Small intestine (tissue), 7 donors: ENCODE data around the gene SNX12. TPM values are rescaled to one million over a fixed set of nuclear protein-coding genes. Genes with fewer than 3 reads are reported as not detected.
"Not testable (repeated sequence)": the region's sequence is repeated elsewhere in the genome, so short reads cannot be mapped to it uniquely, and the experiment has no call there.

Experiments used
- DNase-seq, 2 donors: peaks; one replicate each; pipeline versions ENCODE4 v3.0.0 to v3.0.0-alpha.2; 2013
- FAIRE-seq: peaks from 2 replicates; lab custom pipeline; 2012; peaks lifted over from hg19 to GRCh38; lab: Jason Lieb, UNC
- H3K27ac ChIP-seq, 3 donors: one replicate each; pipeline ENCODE4 v1.5.1; 2013; ENCODE audit warnings: low read length in 2 of 3, mild to moderate bottlenecking in 2 of 3, control low read depth in 1 of 3, inconsistent platforms in 1 of 3, low read depth in 1 of 3, moderate library complexity in 1 of 3
- H3K27me3 ChIP-seq, 3 donors: one replicate each; pipeline ENCODE4 v1.6.1; 2013; ENCODE audit warnings: low read length in 3 of 3, inconsistent platforms in 1 of 3; ENCODE audit not compliant: control insufficient read depth in 3 of 3, insufficient read depth in 3 of 3
- H3K36me3 ChIP-seq, 3 donors: one replicate each; pipeline ENCODE4 v1.6.1; 2013; ENCODE audit warnings: low read length in 3 of 3, inconsistent platforms in 1 of 3, low read depth in 1 of 3, mild to moderate bottlenecking in 1 of 3, moderate library complexity in 1 of 3; ENCODE audit not compliant: control insufficient read depth in 3 of 3, insufficient read depth in 2 of 3
- H3K4me1 ChIP-seq, 3 donors: one replicate each; pipeline ENCODE4 v1.6.1; 2013; ENCODE audit warnings: low read length in 2 of 3, inconsistent platforms in 1 of 3, low read depth in 1 of 3, mild to moderate bottlenecking in 1 of 3, moderate library complexity in 1 of 3; ENCODE audit not compliant: control insufficient read depth in 3 of 3, insufficient read depth in 2 of 3
- H3K4me3 ChIP-seq, 3 donors: one replicate each; pipeline ENCODE4 v1.5.1; 2013; ENCODE audit warnings: low read length in 3 of 3, control low read depth in 1 of 3, inconsistent platforms in 1 of 3, low read depth in 1 of 3, mild to moderate bottlenecking in 1 of 3, moderate library complexity in 1 of 3
- H3K9me3 ChIP-seq, 2 donors: one replicate each; pipeline ENCODE4 v1.6.1; 2013; ENCODE audit warnings: low read depth in 1 of 2, low read length in 1 of 2; ENCODE audit not compliant: control insufficient read depth in 2 of 2, insufficient read depth in 1 of 2
- WGBS, 3 donors: extraction: QIAGEN DNeasy Blood & Tissue Kit; methylation state at CpG; one replicate each; pipeline ENCODE4 v1.1.7; 2013; 5-methylcytosine and 5-hydroxymethylcytosine counted together
- polyA plus RNA-seq, 4 donors: library from polyadenylated mRNA; stranded (reverse) in 3 of 4; unstranded in 1 of 4; fragments of 200-250 nt in 3 of 4; fragments of 120-200 nt in 1 of 4; gene quantifications; one replicate each; pipeline versions ENCODE4 v1.2.1 to v1.2.3, GENCODE V29; 2013
- donor health status: healthy with polysubstance abuse.
- donor health status: control.
- donor health status: control.
- donor health status: Bipolar disorder and iron deficiency.
- donor health status: healthy.

Gene SNX12
- polyA plus RNA-seq, 4 donors = 40.9 to 64.8 (median 55.5) TPM

- Histone ChIP-seq H3K4me3 (no peak overlapping the region), H3K36me3 (peaks cover 0 to 17% (median 2%) of the 10 kb centered on the region in 3 donors), H3K27ac (no peak overlapping the region), H3K4me1 (no peaks in the 10 kb centered on the region), H3K9me3 (no peaks in the 10 kb centered on the region), H3K27me3 (no peaks in the 10 kb centered on the region)
- DNase-seq (no peak), FAIRE-seq (no peak)
Observed at GRCh38 chrX:71056867-71057266, 11.3 kb downstream of the SNX12 start.

DNA sequence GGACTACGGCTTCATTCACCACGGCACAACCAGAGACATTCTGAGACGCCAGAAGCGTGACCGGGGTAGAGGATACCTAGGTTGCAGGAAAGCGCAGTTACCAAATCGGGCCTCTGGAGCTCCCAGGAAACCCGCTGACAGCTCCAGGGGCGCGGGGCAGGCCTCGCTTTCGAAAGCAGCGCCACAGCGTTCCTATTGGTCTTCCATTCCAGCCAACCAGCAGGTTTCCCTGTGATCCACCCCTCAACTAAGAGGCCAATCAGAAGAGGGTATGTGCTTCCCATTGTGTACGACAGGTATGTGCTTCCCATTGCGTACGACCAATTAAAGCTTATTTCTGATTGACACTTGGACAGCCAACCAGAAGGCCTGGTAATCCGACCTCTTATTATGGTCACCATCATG is 14.9 kb downstream of the SNX12 start:
- peak overlapping the region in 1 of 3 donors; percentile 28 for H3K4me3 ChIP-seq
- H3K4me1 ChIP-seq = no peaks in the 10 kb centered on the region
- FAIRE-seq = no peak
- no peaks in the 10 kb centered on the region for H3K9me3 ChIP-seq
- no peaks in the 10 kb centered on the region for H3K27me3 ChIP-seq
- WGBS, 3 donors = 46 to 79% (median 74%) methylated on average over 13 to 18 of the region's 18 CpGs
- H3K36me3 ChIP-seq = peaks cover 0 to 3% (median 0%) of the 10 kb centered on the region in 3 donors
- no peak overlapping the region for H3K27ac ChIP-seq
- DNase-seq = peak; percentile 2 to 33

DNA sequence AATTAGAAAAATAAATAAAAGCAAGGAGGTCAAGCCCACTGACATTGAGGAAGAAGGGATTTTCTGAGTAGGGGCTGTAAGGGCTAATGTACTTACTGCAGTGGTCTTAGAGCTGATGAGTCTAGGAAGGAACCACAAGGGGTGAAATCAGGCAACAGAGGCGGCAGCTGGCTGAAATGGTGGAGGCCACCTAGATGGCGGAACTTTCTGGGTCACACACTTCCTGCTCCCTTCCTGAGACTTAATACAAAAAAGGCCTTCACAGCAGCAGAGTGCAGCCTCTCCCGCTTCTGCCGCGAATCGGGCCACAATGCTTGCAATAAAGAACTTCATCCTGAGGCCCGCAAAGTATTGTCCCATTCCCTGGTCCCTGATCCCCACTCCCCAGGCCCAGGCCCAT is 15.4 kb downstream of the SNX12 start:
- DNase-seq = no peak
- Histone ChIP-seq H3K36me3 (peaks cover 0 to 3% (median 0%) of the 10 kb centered on the region in 3 donors), H3K27me3 (no peaks in the 10 kb centered on the region), H3K4me1 (no peaks in the 10 kb centered on the region), H3K4me3 (peak overlapping the region in 1 of 3 donors; percentile 28), H3K27ac (no peak overlapping the region), H3K9me3 (no peaks in the 10 kb centered on the region)
- 50 to 78% (median 71%) methylated on average over 5 to 7 of the region's 7 CpGs for WGBS, 3 donors
- FAIRE-seq = no peak

- not testable (repeated sequence) for H3K27ac ChIP-seq, H3K4me1 ChIP-seq, H3K9me3 ChIP-seq, H3K36me3 ChIP-seq, FAIRE-seq, H3K27me3 ChIP-seq, H3K4me3 ChIP-seq, DNase-seq
- WGBS, 3 donors = 95 to 100% (median 98%) methylated on average over 2 to 3 of the region's 8 CpGs
Observed at GRCh38 chrX:71047891-71048290, 20.2 kb downstream of the SNX12 start.

DNA sequence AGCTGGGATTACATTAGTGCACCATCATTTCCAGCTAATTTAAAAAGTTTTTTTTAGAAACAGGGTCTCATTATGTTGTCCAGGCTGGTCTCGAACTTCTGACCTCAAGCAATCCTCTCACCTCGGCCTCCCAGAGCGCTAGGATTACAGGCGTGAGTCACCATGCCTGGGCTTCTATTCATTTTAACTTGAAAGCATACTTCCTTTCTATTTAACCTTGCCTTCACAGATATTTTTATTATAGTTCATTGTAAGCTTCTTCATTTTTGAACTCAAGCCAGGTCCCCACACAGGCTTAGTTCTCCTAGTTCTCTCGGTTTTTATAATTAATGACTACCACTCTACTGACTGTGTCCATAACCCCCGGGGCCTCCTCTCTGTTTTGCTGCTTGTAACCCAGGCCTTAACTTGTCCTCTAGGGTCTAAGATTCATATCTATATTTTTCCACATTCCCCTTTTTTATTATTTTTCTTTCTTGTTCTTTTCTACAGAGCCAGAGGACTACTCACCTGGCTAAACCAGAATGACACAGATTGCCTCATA is 50.7 kb downstream of the SNX12 start:
- H3K36me3 ChIP-seq = no peaks in the 10 kb centered on the region
- H3K9me3 ChIP-seq = no peaks in the 10 kb centered on the region
- no peak for FAIRE-seq
- no peak for DNase-seq
- H3K4me3 ChIP-seq = no peak overlapping the region
- 76 to 81% (median 77%) methylated on average over 5 to 6 of the region's 6 CpGs for WGBS, 3 donors
- no peaks in the 10 kb centered on the region for H3K4me1 ChIP-seq
- H3K27ac ChIP-seq = no peak overlapping the region
- no peaks in the 10 kb centered on the region for H3K27me3 ChIP-seq

Other genes with a start within 250 kb of the SNX12 start
- gene TEX11, start 159.6 kb downstream of the SNX12 start, polyA plus RNA-seq = under 1 TPM in 3 of 4 donors, not detected in 1; 0.04 to 0.54 (median 0.04) TPM
- 1 to 10 TPM in 1 of 4 donors, under 1 TPM in 1, not detected in 2; 0.07 to 1.1 TPM for gene SLC7A3, start 137.2 kb downstream of the SNX12 start, polyA plus RNA-seq
- 10 to 100 TPM; 11.5 to 20.5 (median 14.9) TPM for gene FOXO4, start 27.5 kb upstream of the SNX12 start, polyA plus RNA-seq
- 1 to 10 TPM in 2 of 4 donors, under 1 TPM in 2; 0.27 to 2.2 (median 1.5) TPM for gene CXorf65, start 38.4 kb upstream of the SNX12 start, polyA plus RNA-seq
- 10 to 100 TPM; 11.2 to 83.5 (median 25.5) TPM for gene IL2RG, start 43.2 kb upstream of the SNX12 start, polyA plus RNA-seq
- gene MED12, start 50.3 kb upstream of the SNX12 start, polyA plus RNA-seq = 10 to 100 TPM in 1 of 4 donors, 1 to 10 TPM in 3; 4.3 to 30.1 (median 9.0) TPM
- gene NLGN3, start 76.5 kb upstream of the SNX12 start, polyA plus RNA-seq = 1 to 10 TPM in 1 of 4 donors, under 1 TPM in 3; 0.27 to 1.2 (median 0.62) TPM
- 100 to 1,000 TPM in 1 of 4 donors, 10 to 100 TPM in 3; 23.3 to 118 (median 54.6) TPM for gene GJB1, start 154.9 kb upstream of the SNX12 start, polyA plus RNA-seq
- 10 to 100 TPM in 1 of 4 donors, 1 to 10 TPM in 3; 3.5 to 33.6 (median 5.7) TPM for gene ZMYM3, start 185.8 kb upstream of the SNX12 start, polyA plus RNA-seq
- 100 to 1,000 TPM in 3 of 4 donors, 10 to 100 TPM in 1; 82.5 to 345 (median 144) TPM for gene NONO, start 215.3 kb upstream of the SNX12 start, polyA plus RNA-seq
- gene ITGB1BP2, start 233.4 kb upstream of the SNX12 start, polyA plus RNA-seq = 1 to 10 TPM; 1.1 to 1.7 (median 1.5) TPM